Measurements from ENCODE around the gene CFAP43.

DNA sequence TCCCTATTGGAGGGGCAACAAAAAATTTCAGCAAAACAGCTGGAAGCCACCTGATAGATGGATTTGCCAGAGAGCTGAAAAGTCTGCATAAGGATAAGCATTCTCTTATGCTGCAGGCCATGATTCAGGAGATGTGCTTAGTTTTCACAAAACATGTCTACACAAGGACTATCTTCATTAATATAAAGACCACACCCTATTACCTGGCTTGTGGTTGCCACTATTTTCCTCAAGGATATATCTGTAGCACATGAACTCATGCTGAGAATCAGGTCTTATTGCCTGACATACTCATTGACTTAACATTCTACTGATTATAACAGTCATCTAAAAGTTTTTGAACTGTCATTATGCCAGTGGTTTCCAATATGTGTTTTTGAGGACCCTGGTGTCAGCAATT, 139.4 kb downstream of the CFAP43 start:
- TF ChIP-seq, protein P1, sequence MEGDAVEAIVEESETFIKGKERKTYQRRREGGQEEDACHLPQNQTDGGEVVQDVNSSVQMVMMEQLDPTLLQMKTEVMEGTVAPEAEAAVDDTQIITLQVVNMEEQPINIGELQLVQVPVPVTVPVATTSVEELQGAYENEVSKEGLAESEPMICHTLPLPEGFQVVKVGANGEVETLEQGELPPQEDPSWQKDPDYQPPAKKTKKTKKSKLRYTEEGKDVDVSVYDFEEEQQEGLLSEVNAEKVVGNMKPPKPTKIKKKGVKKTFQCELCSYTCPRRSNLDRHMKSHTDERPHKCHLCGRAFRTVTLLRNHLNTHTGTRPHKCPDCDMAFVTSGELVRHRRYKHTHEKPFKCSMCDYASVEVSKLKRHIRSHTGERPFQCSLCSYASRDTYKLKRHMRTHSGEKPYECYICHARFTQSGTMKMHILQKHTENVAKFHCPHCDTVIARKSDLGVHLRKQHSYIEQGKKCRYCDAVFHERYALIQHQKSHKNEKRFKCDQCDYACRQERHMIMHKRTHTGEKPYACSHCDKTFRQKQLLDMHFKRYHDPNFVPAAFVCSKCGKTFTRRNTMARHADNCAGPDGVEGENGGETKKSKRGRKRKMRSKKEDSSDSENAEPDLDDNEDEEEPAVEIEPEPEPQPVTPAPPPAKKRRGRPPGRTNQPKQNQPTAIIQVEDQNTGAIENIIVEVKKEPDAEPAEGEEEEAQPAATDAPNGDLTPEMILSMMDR (IDR thresholded peaks at IDR 0.05) = no peak
- TF ChIP-seq POLR2A (IDR thresholded peaks at IDR 0.05) (no peak), EP300 (IDR thresholded peaks at IDR 0.05) (no peak)

Measured in suprapubic skin (tissue), 3 donors.